SK-N-SH treated with all-trans-retinoic acid at 6 μM for 48 hours (cell line): ENCODE results near the gene HMGCS1.

Experiments used
- ATAC-seq: fragments of 200-7000 bp; cut with Tn5 transposase; 3 replicates; pipeline ENCODE4 v1.9.1; 2020; ENCODE audit warnings: mild to moderate bottlenecking, moderate library complexity
- ARNTL ChIP-seq: fragments of 450-650 bp; formaldehyde crosslinking; IDR thresholded peaks from 2 replicates; pipeline ENCODE4 v1.5.0; 2020; ENCODE audit warnings: low read depth, mild to moderate bottlenecking, moderate library complexity, borderline replicate concordance
- BACH2 ChIP-seq: fragments of 250-450 bp; sonication (Bioruptor Pico); IDR thresholded peaks from 2 replicates; pipeline ENCODE4 v1.9.0; 2021; ENCODE audit warnings: mild to moderate bottlenecking, borderline replicate concordance
- CSDC2 ChIP-seq: fragments of 250-450 bp; sonication (Bioruptor Pico); IDR thresholded peaks from 2 replicates; pipeline ENCODE4 v1.5.0; 2020; ENCODE audit warnings: mild to moderate bottlenecking, moderate library complexity
- CSRNP3 ChIP-seq: fragments of 250-450 bp; sonication (Bioruptor Pico); IDR thresholded peaks from 2 replicates; pipeline ENCODE4 v1.5.1; 2021; ENCODE audit warnings: mild to moderate bottlenecking, moderate library complexity
- ESRRG ChIP-seq: fragments of 250-450 bp; sonication (Bioruptor Pico); IDR thresholded peaks from 2 replicates; pipeline ENCODE4 v1.6.1; 2021; ENCODE audit warnings: mild to moderate bottlenecking
- GLIS3 ChIP-seq: fragments of 250-450 bp; sonication (Bioruptor Pico); IDR thresholded peaks from 2 replicates; pipeline ENCODE4 v1.5.0; 2020; ENCODE audit warnings: mild to moderate bottlenecking, moderate library complexity
- ISL1 ChIP-seq: fragments of 250-450 bp; sonication (Bioruptor Pico); IDR thresholded peaks from 2 replicates; pipeline ENCODE4 v2.1.2; 2022; ENCODE audit warnings: mild to moderate bottlenecking, moderate library complexity
- OSR1 ChIP-seq: fragments of 250-450 bp; sonication (Bioruptor Pico); IDR thresholded peaks from 2 replicates; pipeline ENCODE4 v1.8.0; 2022; ENCODE audit warnings: moderate library complexity, mild to moderate bottlenecking, inconsistent platforms
- POU6F1 ChIP-seq: fragments of 250-450 bp; sonication (Bioruptor Pico); IDR thresholded peaks from 2 replicates; pipeline ENCODE4 v1.8.0; 2021; ENCODE audit warnings: low read depth, mild to moderate bottlenecking, moderate library complexity, borderline replicate concordance
- TCF4 ChIP-seq: fragments of 250-450 bp; sonication (Bioruptor Pico); IDR thresholded peaks from 2 replicates; pipeline ENCODE4 v1.8.0; 2021; ENCODE audit warnings: mild to moderate bottlenecking, moderate library complexity, borderline replicate concordance
- TOX ChIP-seq: fragments of 250-450 bp; sonication (Bioruptor Pico); IDR thresholded peaks from 2 replicates; pipeline ENCODE4 v1.8.0; 2021; ENCODE audit warnings: mild to moderate bottlenecking, moderate library complexity, borderline replicate concordance
- TSHZ2 ChIP-seq: fragments of 250-450 bp; sonication (Bioruptor Pico); IDR thresholded peaks from 2 replicates; pipeline ENCODE4 v1.5.0; 2020; ENCODE audit warnings: mild to moderate bottlenecking, moderate library complexity
- ZC3H10 ChIP-seq: fragments of 250-450 bp; sonication (Bioruptor Pico); IDR thresholded peaks from 2 replicates; pipeline ENCODE4 v1.5.1; 2021; ENCODE audit warnings: mild to moderate bottlenecking, moderate library complexity
- ZFP3 ChIP-seq: fragments of 250-450 bp; sonication (Bioruptor Pico); IDR thresholded peaks from 2 replicates; pipeline ENCODE4 v1.5.0; 2020; ENCODE audit warnings: mild to moderate bottlenecking, moderate library complexity
- ZFP30 ChIP-seq: fragments of 450-650 bp; formaldehyde crosslinking; IDR thresholded peaks from 2 replicates; pipeline ENCODE4 v1.5.0; 2022; ENCODE audit warnings: mild to moderate bottlenecking, moderate library complexity
- ZNF565 ChIP-seq: fragments of 450-650 bp; formaldehyde crosslinking; conservative IDR thresholded peaks from 2 replicates; pipeline ENCODE4 v1.5.0; 2020; ENCODE audit warnings: low read depth, mild to moderate bottlenecking, moderate library complexity
- ZNF70 ChIP-seq: fragments of 450-650 bp; formaldehyde crosslinking; IDR thresholded peaks from 2 replicates; pipeline ENCODE4 v1.5.0; 2020; ENCODE audit warnings: mild to moderate bottlenecking, moderate library complexity
- ZNF8 ChIP-seq: fragments of 450-650 bp; formaldehyde crosslinking; IDR thresholded peaks from 2 replicates; pipeline ENCODE4 v1.5.0; 2020; ENCODE audit warnings: mild to moderate bottlenecking, moderate library complexity
- TF ChIP-seq, protein P1 (sequence below): fragments of 250-450 bp; sonication (Bioruptor Pico); IDR thresholded peaks from 2 replicates; pipeline ENCODE4 v1.5.1; 2020; ENCODE audit warnings: low read depth, mild to moderate bottlenecking, moderate library complexity
- TF ChIP-seq, protein P2 (sequence below): fragments of 250-450 bp; sonication (Bioruptor Pico); IDR thresholded peaks from 2 replicates; pipeline ENCODE4 v1.8.0; 2020; ENCODE audit warnings: mild to moderate bottlenecking, moderate library complexity, borderline replicate concordance

HMGCS1 gene

GRCh38 chr5:43298443-43298842 is 14.8 kb downstream of the HMGCS1 start:
- ATAC-seq, result no peak
- TF ChIP-seq CSRNP3 (CRISPR knock-in tag), result no peak
- TF ChIP-seq TCF4 (CRISPR knock-in tag), result peak; percentile 71; the same call in 1 of the 2 replicates

- ATAC-seq, result no peak
- TF ChIP-seq, protein P1, sequence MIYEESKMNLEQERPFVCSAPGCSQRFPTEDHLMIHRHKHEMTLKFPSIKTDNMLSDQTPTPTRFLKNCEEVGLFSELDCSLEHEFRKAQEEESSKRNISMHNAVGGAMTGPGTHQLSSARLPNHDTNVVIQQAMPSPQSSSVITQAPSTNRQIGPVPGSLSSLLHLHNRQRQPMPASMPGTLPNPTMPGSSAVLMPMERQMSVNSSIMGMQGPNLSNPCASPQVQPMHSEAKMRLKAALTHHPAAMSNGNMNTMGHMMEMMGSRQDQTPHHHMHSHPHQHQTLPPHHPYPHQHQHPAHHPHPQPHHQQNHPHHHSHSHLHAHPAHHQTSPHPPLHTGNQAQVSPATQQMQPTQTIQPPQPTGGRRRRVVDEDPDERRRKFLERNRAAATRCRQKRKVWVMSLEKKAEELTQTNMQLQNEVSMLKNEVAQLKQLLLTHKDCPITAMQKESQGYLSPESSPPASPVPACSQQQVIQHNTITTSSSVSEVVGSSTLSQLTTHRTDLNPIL (CRISPR knock-in tag), result no peak
- TF ChIP-seq GLIS3 (CRISPR knock-in tag) (no peak), ZC3H10 (CRISPR knock-in tag) (no peak), ZNF565 (CRISPR knock-in tag) (no peak), CSDC2 (CRISPR knock-in tag) (no peak), ZNF70 (no peak), ESRRG (CRISPR knock-in tag) (no peak), BACH2 (CRISPR knock-in tag) (no peak), ISL1 (CRISPR knock-in tag) (no peak), ZFP30 (CRISPR knock-in tag) (no peak)
Observed at GRCh38 chr5:43296835-43297234, 16.4 kb downstream of the HMGCS1 start.

DNA sequence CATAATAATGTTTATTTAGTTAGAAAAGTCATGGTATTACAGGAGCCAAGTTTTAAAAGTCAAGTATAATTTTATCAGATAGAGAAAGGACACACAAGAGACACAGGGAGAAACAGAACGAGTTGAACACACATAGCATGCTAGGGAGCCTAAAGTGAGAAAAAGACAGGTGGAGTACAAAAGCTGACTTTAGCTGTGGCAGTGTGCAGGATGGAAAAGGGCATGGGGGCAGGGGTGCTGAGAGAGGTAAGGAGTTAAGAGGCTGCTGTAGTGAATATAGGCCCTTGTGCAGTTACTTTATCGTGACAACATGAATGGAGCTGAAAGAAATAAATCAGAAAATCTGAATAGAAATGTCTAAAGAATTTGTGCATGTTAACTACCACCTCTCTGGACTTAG is 18.0 kb downstream of the HMGCS1 start:
- no peak for ATAC-seq
- no peak for TF ChIP-seq ZNF8
- no peak for TF ChIP-seq ISL1 (CRISPR knock-in tag)

- TF ChIP-seq ZFP3 (CRISPR knock-in tag) (0 out of 2 replicates have a peak, but pooled peaks have one; percentile 49), TCF4 (CRISPR knock-in tag) (no peak), ISL1 (CRISPR knock-in tag) (peak; percentile 43)
- no peak for ATAC-seq
Observed at GRCh38 chr5:43294226-43294625, 19.0 kb downstream of the HMGCS1 start.

DNA sequence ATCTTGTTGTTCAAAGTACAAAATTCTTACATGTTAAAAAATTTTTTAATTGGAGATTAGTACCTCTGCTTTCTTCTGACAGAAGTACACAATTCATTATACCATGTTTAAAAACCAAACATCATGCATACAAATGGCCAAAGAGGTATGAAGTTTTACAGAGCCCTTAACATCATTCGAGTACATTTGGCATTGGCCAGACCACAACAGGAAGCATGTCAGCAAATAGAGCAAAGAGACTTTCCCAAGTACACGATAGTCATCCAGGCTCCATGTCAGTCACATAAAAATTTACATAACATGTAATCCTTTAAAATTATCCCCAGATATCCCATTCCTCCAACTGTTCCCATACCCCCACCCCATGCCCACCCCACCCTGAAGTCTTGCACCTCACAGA is 22.5 kb downstream of the HMGCS1 start:
- ATAC-seq, result no peak
- TF ChIP-seq ZFP3 (CRISPR knock-in tag) (no peak), BACH2 (CRISPR knock-in tag) (no peak), ARNTL (no peak), ZNF8 (no peak), ZC3H10 (CRISPR knock-in tag) (no peak), ESRRG (CRISPR knock-in tag) (no peak), TOX (CRISPR knock-in tag) (no peak), GLIS3 (CRISPR knock-in tag) (no peak), CSRNP3 (CRISPR knock-in tag) (no peak), ZFP30 (CRISPR knock-in tag) (no peak), OSR1 (CRISPR knock-in tag) (no peak), POU6F1 (CRISPR knock-in tag) (no peak), TSHZ2 (CRISPR knock-in tag) (no peak), ISL1 (CRISPR knock-in tag) (no peak), CSDC2 (CRISPR knock-in tag) (no peak)
- TF ChIP-seq, protein P1 (CRISPR knock-in tag), result no peak
- TF ChIP-seq, protein P2, sequence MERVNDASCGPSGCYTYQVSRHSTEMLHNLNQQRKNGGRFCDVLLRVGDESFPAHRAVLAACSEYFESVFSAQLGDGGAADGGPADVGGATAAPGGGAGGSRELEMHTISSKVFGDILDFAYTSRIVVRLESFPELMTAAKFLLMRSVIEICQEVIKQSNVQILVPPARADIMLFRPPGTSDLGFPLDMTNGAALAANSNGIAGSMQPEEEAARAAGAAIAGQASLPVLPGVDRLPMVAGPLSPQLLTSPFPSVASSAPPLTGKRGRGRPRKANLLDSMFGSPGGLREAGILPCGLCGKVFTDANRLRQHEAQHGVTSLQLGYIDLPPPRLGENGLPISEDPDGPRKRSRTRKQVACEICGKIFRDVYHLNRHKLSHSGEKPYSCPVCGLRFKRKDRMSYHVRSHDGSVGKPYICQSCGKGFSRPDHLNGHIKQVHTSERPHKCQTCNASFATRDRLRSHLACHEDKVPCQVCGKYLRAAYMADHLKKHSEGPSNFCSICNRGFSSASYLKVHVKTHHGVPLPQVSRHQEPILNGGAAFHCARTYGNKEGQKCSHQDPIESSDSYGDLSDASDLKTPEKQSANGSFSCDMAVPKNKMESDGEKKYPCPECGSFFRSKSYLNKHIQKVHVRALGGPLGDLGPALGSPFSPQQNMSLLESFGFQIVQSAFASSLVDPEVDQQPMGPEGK (CRISPR knock-in tag), result no peak
- TF ChIP-seq, all 23 proteins: peak for 0
